GM21447 (cell line): ENCODE results near the gene TMA7B.

Experiments used
- ATAC-seq: cut with Tn5 transposase; IDR thresholded peaks from one replicate; pipeline ENCODE4 v1.9.1; 2021; ENCODE audit not compliant: unreplicated experiment

The TMA7B gene

GRCh38 chr22:39932918-39933649 is 27.1 kb upstream of the TMA7B start:
- ATAC-seq = no peak

- no peak for ATAC-seq
Measured at GRCh38 chr22:39933741-39934140, 26.5 kb upstream of the TMA7B start.

GRCh38 chr22:39935116-39935515 is 25.1 kb upstream of the TMA7B start:
- ATAC-seq = no peak

- ATAC-seq = no peak
Measured at GRCh38 chr22:39935612-39936011, 24.6 kb upstream of the TMA7B start.

GRCh38 chr22:39936523-39937145 is 23.6 kb upstream of the TMA7B start:
- ATAC-seq = no peak

GRCh38 chr22:39937906-39938305 is 22.3 kb upstream of the TMA7B start:
- no peak for ATAC-seq

- no peak for ATAC-seq
Measured at GRCh38 chr22:39938509-39939111, 21.6 kb upstream of the TMA7B start.

GRCh38 chr22:39939830-39940229 is 20.4 kb upstream of the TMA7B start:
- no peak for ATAC-seq

- no peak for ATAC-seq
Measured at GRCh38 chr22:39940757-39941305, 19.4 kb upstream of the TMA7B start.

- ATAC-seq = no peak
Measured at GRCh38 chr22:39941601-39942000, 18.6 kb upstream of the TMA7B start.

- no peak for ATAC-seq
Measured at GRCh38 chr22:39942439-39943230, 17.6 kb upstream of the TMA7B start.

GRCh38 chr22:39943337-39943736 is 16.9 kb upstream of the TMA7B start:
- no peak for ATAC-seq

- no peak for ATAC-seq
Measured at GRCh38 chr22:39943953-39944872, 16.0 kb upstream of the TMA7B start.

GRCh38 chr22:39946126-39946502 is 14.1 kb upstream of the TMA7B start:
- ATAC-seq = no peak

GRCh38 chr22:39946503-39947219 is 13.5 kb upstream of the TMA7B start:
- no peak for ATAC-seq

GRCh38 chr22:39947220-39948216 is 12.7 kb upstream of the TMA7B start:
- ATAC-seq = no peak

- ATAC-seq = no peak
Measured at GRCh38 chr22:39949964-39950737, 10.0 kb upstream of the TMA7B start.
